EH (cell line): ENCODE results near the gene DPF1.

ENCODE experiments used
- DNase-seq: peaks from one replicate; pipeline ENCODE4 v3.0.0-alpha.2; 2015; ENCODE audit warnings: low read depth

The DPF1 gene

GRCh38 chr19:38224014-38224862, at the start of gene DPF1:
DPF1 (minus strand) TSS chr19:38224222; CDS start chr19:38224142, 80 bp downstream.
- DNase-seq, result peak; percentile 78

DNA sequence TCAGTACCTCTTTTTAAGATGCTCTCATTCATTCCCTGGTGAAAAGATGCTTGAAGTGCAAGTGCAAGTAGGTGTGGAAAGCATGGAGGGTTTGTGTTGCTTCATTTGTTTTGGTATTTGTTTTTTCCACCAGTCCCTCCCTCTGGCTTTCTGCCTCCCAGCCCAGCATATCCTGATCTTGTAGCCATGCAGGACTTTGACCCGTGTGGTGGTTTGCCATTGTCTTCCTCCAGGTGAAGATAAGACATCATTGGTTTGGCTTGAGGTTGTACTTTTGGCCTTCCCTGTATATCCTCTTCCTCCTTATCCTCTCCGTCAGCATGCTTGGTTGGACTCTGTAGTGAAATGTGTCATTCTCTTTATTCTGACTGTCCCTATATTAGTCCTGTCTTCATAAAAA, 49.5 kb upstream of the DPF1 start:
- no peak for DNase-seq

DNA sequence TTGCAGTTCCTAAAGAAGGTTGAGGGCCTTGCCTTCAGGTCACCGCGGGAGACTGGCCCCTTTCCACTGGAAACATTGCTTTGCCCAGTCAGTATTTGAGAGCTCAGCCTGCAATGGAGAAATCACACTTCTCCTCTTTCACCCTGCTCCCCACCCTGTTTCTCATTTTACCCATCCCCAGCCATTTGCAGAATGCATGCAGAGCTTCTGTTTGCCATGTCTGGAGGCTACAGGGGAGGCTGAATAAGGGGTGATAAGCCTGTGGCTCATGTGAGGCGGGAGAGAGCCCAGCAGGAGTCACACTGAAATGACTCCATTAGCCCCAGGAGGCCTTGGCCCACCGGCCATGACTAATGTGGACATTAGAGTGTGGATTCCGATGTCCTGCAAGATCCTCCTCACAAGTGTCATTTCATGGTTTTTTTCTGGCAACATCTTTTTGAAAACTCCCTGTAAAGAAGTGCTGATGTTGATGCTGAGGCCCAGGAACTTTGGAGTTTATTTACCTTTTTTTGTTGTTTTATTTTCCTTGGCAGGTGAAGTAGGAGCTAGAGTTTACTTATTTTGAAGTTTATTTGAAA, 46.7 kb upstream of the DPF1 start:
- peak; percentile 90 for DNase-seq

DNA sequence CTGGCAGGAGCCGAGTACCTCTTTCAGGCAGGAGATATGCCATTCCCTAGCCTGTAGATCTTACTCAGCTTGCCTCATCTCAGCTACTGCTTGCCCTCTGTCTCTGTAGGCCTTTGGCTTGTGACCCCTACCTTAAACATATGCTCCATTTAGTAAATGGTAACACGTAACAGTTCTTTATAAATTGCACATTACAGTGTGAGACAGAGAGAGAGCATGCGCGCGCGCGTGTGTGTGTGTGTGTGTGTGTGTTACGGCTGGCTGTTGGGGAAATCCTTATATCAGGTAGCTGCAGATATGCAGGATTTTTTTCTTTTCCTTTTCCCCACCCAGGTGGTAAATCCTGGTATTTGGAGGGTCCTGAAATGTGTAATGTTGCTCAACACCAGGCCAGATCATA, 44.5 kb upstream of the DPF1 start:
- no peak for DNase-seq

GRCh38 chr19:38267761-38268483, 43.9 kb upstream of the DPF1 start:
- no peak for DNase-seq

DNA sequence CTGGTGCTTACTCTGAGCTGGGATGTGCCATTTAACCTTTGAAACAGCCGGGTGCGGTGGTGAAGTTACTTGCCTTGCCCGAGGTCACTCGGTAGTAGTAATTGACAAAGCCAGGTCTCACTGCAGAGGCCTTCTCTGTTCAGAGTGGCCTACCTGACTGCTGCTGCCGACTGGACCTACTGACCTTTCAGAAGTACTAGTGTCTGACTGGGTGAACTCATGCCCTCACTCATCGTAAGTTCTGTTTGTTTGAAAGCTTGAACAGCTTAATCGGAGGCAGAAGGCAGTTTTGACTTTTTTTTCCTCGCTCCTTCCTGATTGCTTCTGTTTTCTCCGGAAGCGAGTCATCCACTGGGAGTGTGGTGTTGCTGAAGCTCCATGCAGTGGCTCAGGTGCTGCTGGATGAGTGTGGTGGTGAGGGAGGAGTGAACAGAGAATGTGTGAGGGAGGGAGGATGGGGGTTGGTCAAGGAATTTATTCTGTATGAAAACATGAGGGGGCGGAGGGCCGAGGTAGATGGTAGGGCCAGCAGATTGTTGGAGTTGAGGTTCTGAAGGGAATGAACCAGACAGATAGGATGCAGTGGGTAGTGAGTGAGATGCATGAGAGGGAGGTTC, 43.1 kb upstream of the DPF1 start:
- peak; percentile 66 for DNase-seq

DNA sequence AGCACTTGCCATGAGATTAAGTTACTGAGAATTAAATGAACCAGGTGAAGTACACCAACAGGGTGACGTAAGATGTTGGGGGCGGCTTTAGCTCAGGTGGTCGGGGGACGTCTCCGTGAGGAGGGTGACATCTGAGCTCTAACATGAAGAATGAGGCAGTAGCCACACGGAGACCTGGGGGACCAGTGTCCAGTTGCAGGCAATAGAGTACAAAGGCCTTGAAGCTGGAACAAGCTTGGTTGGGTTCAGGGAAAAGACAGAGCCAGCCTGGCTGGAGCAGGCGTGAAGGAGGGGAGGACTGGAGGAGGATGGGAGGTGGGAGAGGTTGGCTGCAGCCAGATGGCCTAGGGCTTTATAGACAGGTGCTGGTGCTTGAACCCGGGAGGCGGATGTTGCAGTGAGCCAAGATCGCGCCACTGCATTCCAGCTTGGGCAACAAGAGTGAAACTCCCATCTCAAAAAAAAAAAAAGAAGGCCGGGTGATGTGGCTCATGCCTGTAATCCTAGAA, 42.0 kb upstream of the DPF1 start:
- no peak for DNase-seq

GRCh38 chr19:38265213-38265861, 41.3 kb upstream of the DPF1 start:
- DNase-seq, result no peak

- DNase-seq, result no peak
Measured at GRCh38 chr19:38264486-38265212, 40.6 kb upstream of the DPF1 start, which contains the start of gene SPINT2. SPINT2 (plus strand) TSS chr19:38264573; CDS start chr19:38264893, 320 bp downstream.

- DNase-seq, result peak; percentile 96
Measured at GRCh38 chr19:38263689-38264485, 39.9 kb upstream of the DPF1 start.

DNA sequence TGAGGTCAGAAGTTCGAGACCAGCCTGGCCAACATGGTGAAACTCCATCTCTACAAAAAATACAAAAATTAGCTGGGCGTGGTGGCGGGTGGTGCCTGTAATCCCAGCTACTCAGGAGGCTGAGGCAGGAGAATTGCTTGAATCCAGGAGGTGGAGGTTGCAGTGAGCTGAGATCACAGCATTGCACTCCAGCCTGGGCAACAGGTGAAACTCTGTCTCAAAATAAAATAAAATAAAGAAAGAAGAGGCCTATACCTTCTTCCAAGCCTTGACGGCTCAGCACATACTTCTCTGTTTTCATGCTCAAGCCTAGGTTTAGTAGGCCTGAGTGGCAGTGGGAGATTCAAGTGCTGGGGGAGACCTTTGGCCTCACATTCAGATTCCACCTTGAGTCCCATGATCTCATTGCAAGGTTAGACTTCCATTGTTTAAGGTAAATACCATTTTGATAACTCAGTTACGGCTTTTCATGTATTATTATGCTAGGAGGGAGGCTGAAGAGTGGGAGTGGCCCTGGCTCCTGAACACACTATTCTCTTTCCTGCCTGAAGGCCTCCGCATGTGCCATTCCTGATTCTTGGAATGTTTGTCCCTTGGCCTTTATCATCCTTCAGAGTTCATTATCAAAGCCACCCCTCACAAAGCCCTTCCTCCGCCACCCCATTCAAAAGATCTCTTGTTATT, 38.7 kb upstream of the DPF1 start:
- no peak for DNase-seq

DNA sequence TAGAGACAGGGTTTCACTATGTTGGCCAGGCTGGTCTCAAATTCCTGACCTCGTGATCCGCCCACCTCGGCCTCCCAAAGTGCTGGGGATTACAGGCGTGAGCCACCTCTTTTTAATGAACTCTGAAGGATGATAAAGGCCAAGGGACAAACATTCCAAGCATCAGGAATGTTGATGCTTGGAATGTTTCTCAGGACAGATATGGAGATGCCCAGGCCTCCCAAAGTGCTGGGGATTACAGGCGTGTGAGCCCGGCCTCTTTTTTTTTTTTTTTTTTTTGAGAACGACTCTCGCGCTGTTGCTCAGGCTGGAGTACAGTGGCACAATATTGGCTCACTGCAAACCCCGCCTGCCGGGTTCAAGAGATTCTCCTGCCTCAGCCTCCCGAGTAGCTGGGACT, 37.9 kb upstream of the DPF1 start:
- DNase-seq, result peak; percentile 56

- DNase-seq, result no peak
Measured at GRCh38 chr19:38255383-38256014, 31.5 kb upstream of the DPF1 start.

DNA sequence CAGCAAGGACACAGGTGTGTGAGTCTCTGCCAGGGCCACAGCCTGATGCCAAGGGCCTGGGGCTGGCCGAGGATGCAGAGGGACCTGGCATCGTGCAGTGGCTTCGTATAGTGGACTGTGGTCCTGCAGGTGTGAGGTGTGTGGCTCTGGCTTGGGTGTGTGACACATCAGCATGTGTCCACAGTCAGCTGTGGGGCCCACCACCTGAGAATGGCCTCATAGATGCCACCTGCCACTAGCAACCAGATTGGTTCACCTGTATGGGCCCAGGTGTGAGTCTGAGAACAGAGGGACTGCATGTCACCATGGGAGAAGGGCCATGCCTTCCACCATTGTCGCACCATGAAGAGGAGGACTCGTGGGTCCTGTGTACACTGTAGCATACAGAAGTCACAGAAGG, 29.8 kb upstream of the DPF1 start:
- no peak for DNase-seq

DNA sequence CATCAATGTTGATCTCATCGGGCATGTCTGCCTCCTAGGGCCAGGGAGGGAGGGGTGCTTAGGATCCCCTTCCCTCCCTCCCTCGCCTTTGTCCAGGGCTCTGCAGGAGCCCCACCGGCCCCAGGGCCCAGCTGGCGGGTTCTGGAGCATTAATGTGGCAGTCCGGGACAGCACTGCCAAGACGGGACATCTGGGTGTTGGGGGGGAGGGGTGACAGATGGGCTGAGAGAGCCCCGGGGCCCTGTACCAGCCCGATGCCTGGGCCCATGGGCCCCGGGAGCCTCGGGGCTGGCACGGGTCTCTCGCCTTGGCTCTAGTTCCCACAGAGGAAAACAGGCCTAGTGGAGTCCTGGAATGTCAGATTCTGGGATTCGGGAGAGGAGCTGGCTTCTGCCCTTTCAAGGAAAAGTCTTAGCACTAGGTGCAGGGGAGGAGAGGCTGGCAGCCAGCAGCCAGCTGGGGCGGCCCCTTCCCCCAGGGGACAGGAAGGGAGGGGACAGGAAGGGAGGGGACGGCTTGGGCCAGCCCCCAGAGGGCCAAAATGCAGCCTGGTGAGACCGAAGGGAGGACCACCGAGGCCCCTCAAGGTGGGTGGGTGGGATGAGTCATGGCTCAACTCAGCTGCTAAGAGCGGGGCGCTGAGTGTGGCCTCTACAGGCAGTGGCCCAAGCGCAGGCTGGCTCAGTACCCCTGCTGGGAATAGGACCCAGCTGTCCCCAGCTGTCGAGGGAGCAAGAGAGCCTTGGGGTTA, 29.1 kb upstream of the DPF1 start:
- DNase-seq, result no peak

DNA sequence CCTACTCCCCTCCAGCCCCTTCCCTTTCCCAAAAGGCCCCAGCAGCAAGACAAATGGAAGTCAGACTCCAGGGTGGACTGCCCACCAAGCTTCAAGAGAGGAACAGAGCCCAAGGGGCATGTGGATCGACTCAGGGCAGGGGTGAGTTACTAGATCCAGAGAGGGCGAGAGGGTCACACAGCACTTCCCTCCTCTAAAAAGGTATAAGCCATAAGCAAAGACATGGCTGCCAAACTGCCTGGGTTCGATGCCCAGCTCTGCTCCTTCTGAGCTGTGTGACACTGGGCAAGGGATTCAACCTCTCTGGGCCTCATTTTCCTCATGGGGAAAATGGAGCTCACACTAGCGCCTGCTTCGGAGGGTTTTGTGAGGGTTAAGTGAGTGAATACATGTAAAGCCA, 28.4 kb upstream of the DPF1 start:
- DNase-seq, result no peak

- peak; percentile 77 for DNase-seq
Measured at GRCh38 chr19:38251564-38252051, 27.6 kb upstream of the DPF1 start.
